NCI-H2196 treated with DMSO at 0.1 percent for 48 hours (cell line): ENCODE data around the gene NFIC.
"Not testable (repeated sequence)": the region's sequence is repeated elsewhere in the genome, so short reads cannot be mapped to it uniquely, and the experiment has no call there.

Experiments used
- DNase-seq: peaks from one replicate; lab custom pipeline; 2025; ENCODE audit not compliant: unreplicated experiment; lab: John Stamatoyannopoulos, UW

NFIC gene

DNA sequence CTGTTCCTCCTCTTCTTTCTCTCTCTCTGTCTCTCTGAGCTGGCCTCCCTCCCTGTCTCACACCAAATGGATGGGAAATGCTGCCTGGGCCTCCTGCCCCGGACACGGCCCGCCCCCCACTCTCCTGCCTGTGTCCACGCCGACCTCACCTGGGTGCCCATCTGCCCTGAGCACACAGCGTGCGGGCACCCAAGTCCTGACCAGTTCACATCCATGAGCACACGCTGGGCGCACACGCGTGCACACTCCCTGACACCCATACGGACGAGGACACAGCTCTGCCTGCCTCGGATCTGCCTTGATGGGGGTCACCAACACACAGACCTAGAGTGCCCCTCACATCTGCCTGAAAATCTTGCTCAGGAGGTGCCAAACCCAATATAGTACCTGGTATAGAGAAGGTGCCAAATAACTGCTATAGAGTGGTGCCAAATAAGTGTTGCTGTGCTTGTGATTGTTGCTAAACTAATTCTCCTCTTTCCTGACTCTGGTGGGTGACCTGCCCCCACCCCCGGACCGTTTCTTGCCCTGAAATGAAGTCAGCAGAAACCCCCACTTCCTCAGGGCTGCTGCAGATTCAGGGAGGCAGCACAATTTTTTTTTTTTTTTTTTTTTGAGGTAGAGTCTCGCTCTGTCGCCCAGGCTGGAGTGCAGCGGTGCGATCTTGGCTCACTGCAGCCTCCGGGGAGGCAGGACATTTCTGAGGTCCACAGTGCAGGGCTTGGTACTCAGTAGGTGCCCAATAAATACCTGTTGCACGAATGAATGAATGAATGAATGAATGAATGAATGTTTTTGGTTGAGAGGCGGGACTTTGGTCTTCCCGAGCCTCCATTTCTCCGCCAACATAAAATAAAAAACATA is 4.6 kb downstream of the NFIC start:
- no peak for DNase-seq

DNA sequence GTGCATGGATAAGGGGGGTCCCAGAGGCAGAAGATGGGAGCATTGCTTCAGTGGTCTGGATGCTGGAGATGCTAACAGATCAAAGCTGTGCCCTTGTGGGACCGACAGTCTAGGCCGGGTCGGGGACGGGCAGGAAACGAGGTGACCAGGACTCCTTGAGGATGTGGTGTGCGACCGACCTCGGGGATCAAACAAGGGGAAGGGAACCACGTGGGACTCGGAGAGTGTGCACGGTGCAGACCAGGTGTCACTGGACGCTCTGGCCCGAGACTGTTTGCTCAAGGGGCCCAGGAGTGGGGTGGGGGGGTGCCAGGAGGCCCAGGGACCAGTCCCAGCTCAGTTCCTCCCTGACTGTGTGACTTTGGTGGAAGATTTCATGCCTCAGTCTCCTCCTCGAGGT is 6.0 kb downstream of the NFIC start:
- no peak for DNase-seq

DNA sequence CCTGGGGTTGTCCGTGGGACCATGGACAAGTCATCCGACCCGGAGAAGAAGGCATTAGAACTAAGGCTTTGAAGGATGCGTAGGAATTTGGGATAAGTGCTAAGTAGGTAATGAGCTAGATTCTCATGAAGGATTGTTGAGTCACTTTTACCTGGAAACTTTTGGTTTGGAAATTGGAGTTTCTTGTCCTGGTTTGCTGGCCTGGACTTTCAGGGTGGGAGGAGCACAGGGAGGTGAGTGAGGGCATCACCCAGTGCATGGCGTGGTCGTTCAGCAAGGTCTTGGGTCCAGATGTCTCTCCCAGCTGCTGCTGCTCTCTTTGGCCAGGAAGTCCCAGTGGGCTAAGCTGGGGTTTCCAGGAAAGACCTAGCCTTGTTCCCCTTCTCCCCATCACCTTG is 7.6 kb downstream of the NFIC start:
- no peak for DNase-seq

DNA sequence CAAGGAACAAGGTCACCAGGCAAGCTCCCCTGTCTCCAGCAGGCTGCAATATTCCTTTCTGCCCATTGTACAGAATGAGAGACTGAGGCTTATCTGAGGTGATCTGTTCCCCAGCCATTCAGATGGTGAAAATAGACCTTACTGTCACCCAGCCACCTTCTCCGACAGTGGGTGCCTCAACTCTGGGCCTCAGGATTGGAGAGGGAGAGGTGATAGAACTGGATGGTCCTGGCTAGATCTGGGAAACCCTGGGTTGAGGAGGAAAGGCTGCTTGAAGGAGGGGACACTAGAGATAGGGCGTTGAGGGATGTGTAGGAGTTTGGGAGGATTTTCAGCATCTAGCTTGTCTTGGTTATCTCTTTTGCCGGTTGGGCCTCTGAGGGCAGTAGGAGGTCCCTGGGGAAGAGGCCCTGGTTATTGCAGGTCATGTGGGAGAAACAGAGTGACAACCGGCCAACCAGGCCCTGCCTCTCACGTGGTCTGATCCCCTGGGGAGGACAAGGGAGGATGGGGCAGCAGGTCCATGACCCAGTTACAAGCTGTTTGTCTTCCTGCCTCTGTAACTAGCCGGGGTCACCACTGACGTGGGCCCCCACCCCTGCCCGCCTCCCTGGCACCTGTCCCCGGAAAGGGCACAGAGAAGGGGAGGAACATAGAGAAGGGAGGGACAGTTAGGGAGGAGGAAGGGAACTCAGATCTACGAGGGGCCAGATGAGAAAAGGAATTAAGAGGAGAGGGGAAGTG is 8.2 kb downstream of the NFIC start:
- DNase-seq: peak; percentile 67

DNA sequence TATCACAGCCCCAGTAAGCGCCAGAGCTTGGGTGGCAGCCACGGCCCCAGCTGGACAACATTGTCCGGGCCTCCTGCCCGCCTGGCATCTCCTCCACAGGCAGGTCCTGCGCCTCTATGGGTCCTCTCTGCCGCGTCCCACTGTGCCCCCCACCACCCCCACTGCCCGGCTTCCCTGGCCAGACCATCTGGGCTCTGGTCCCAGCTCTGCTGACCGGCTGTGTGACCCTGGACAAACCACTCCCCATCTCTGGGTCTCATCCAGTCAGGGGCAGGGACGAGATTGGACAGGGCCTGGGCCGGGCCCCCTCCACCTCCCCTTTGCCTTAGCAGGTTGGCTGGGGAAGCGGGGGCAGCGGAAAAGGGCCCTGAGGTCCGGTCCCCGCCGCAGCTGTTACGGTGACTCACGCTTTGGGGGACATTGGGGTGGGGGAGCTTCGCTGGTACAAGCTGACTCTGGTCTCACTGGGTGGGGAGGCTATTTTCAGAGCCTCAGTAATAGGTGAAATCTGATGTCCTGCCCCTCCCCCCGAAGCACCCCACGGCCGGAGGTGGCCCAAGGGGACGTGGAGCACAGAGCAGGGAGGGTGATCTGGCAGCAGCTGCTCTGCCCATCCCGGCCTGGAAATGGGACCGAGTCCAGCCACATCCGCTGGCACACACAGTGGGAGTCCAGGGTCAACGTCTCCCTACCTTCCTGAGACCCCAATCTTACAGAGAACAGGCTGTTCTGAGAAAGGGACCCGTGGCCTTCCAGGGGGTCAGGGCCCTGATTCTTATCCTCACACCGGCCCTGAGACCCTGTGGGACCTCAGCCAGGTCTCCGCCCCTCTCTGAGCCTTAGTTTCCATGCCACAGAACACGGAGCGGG is 9.1 kb downstream of the NFIC start:
- peak; percentile 65 for DNase-seq

DNA sequence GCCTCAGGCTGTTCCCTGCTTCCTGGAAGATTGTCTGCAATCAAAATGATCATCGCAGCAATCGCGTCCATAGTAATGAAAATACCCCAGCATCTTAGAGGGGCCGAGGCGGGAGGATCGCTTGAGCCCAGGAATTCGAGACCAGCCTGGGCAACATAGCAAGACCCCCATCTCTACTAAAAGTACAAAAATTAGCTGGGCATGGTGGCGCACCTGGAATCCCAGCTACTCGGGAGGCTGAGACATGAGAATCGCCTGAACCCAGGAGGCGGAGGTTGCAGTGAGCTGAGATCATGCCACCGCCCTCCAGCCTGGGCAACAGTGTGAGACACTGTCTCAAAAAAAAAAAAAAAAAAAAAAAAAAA is 9.7 kb downstream of the NFIC start:
- DNase-seq: not testable (repeated sequence)

DNA sequence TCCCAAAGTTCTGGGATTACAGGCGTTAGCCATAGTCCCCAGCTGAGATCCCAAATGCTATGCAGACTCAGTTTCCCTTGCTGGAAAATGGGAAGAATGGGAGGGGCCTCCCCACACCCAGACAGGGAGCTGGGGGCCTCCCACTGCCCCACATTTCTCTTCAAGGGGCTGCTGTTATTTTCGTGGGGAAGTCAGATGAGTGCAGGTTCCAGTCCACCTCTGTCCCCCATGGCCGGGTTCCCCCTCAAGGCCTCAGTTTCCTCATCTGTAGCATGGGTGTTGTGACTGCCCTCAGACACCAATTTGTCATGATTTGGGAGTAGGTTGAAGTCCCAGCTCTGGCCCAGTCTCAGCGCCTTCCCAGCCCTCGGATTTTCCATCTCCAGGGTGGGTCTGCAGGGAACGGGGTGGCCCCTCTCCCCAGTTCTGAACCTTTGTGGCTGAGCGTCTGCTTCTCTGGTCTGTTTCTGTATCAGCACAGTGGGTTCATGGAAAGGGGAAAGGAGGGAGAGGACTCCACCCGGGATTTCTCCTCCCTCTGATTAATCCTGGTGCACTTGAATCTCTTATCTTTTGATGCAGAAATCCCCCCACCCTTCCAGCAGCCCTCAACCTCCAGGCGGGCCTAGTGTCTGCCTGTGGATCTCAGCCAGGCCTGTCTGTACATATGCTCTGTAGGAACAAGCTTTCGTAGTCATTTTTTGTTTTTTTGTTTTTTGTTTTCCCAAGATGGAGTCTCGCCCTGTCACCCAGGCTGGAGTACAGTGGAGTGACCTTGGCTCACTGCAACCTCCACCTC is 12.2 kb downstream of the NFIC start:
- no peak for DNase-seq

DNA sequence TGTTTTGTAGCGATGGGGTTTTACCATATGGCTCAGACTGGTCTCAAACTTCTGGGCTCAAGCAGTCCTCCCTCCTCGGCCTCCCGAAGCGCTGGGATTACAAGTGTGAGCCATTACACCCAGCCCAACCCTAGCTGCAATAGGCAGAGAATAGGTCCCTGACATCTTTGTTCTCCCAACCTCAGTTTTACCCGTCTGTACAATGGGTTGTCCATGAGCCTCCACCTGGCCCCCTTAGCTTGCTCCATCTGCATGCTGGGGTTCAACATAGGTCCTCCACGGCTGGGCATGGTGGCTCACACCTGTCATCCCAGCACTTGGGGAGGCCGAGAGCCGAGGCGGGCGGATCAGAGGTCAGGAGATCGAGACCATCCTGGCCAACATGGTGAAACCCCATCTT is 14.4 kb downstream of the NFIC start:
- DNase-seq: no peak

DNA sequence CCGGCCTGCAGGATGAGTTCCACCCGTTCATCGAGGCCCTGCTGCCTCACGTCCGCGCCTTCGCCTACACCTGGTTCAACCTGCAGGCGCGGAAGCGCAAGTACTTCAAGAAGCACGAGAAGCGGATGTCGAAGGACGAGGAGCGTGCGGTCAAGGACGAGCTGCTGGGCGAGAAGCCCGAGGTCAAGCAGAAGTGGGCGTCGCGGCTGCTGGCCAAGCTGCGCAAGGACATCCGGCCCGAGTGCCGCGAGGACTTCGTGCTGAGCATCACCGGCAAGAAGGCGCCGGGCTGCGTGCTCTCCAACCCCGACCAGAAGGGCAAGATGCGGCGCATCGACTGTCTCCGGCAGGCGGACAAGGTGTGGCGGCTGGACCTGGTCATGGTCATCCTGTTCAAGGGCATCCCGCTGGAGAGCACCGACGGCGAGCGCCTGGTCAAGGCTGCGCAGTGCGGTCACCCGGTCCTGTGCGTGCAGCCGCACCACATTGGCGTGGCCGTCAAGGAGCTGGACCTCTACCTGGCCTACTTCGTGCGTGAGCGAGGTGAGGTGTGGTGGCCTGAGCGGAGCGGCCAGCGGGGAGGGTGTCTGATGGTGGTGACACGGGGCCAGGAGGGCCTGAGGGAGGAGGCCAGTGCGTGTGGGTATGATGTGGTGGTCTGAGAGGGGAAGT is 15.5 kb downstream of the NFIC start:
- DNase-seq: no peak

DNA sequence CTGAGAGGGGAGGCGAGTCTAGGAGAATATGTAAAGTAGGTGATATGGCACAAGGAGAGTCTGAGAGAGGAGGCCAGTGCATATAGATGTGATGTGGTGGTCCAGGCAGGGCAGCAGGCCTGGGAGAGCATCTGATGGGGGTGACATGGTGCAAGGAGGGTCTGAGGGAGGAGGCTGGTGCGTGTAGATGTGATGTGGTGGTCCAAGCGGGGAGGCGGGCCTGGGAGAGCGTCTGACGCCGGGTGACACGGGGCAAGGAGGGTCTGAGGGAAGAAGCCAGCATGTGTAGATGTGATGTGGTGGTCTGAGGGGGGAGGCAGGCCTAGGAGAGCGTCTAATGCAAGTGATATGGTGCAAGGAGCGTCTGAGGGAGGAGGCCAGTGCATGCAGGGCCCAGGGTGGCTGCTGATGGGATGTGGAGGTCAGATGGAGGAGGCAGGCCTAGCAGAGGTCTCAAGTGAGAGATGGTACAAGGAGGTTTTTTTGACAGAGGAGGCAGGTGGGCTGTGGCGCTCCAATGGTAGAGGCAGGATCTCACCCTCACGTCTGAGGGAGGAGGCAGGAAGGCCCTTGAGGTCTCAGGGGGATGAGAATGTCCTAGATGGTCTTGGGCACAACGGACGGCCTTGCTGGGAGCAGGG is 16.2 kb downstream of the NFIC start:
- DNase-seq: no peak

DNA sequence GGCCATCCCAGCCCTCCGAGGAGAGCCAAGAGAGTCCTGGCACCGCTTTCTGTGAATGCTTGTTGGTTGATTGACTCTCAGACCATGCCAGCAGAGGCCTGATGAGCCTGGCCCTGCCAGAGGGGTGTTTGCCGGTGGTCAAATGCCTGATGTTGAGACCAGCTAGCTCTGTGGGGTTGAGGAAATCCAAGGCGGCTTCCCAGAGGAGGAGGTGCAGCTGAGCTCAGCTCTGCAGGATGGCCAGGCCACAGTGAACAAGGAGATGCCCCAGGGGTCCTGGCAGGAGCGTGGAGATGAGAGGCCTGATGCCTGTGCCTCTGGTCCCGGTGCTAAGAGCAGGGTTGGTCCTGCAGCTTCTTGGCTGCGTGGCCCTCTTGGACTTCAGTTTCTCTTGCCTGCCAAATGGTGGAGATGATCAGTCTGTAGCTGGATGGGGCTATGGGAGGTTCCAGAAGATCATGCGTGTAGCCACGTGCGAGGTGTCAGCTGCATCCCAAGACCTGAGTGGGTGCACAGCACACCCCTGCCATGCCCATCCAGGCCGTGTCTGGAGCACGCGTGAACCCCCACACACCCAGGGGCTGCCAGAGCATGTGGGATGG is 16.8 kb downstream of the NFIC start:
- DNase-seq: no peak

DNA sequence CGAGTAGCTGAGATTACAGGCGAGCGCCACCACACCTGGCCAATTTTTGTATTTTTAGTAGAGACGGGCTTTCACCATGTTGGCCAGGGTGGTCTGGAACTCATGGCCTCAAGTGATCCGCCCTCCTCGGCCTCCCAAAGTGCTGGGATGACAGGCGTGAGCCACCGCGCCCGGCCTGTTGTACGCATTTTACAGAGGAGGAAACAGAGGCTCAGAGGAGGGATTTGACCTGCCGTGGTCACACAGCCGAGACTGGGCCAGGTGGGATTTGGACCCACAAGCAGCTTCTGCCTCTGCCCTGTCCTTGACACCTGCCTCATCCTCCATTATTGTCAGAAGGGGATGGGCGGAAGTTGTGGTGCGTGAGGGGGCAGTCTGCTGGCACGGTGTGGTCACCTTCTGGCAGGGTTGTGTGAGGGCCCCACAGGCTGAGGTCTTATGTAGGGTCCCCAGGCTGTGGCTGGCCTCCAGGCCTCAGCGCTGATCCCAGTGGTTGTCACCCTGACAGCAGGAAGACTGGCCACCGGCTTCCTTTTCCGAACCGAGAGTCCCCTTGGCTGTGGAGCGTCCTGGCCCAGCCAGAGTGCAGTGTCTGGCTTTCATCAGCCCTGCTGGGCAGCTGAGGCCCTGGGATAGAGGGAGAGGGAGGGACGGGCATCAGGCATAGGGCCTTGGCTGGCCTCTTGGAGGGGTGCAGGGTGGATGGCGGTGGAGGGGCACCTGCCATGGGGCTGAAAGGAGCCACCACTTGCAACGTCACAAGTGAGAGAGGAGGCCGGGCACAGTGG is 20.3 kb downstream of the NFIC start:
- no peak for DNase-seq

DNA sequence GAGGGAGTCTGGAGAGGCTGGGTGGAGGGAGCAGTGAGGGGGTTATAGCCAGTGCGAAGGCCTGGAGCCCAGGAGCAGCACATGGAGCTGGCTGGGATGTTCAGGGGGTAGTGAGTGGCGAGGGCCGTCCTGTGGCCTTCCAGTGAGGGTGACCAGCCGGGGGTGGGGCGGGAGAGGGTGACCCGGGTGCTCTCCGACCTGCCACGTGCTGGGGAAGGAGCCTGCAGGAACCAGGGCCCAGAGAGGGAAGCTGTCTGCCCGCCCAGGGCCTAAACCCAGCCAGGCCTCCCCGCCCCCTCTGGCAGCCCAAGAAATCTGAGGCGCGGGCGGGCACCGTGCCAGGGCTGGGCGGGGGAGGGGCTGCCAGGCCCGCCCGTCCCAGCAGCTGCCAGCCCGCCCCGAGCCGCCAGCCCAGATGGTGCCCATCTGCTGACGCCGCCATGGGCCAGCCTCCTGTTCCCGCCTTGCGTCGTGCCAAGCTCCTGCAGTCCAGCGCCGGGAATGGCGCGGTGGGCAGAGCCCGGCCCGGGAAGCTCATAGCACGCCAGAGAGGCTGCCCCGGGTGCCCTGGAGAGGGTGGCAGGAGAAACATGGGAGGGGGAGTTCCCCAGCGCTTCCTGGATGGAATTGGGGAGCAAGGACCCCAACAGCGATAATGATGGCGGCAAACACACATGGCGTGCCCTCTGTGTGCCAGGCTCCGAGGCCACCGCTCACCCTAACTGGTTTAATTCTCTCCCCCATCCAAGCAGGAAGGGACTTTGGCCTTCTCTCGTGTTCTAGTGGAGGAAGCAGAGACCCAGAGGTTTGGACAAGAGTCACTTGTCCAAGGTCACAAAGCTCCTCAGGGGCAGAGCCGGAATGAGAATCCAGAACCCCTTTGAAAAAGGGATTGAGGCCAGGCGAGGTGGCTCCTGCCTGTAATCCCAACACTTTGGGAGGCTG is 21.5 kb downstream of the NFIC start:
- peak; percentile 89 for DNase-seq

DNA sequence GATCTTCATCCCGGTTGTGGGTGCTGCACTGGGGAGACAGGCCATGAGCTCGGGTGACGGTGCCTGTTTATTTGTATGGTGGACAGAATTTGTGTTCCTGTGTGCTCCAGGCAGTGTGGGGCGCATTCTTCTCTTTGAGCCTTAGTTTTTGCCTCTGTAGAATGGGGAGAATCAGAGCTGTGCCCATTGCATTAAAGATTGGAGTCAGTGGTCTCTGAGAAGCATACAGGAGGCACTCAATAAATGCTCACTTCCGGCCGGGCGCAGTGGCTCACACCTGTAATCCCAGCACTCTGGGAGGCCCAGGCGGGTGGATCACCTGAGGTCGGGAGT is 23.0 kb downstream of the NFIC start:
- DNase-seq: no peak

DNA sequence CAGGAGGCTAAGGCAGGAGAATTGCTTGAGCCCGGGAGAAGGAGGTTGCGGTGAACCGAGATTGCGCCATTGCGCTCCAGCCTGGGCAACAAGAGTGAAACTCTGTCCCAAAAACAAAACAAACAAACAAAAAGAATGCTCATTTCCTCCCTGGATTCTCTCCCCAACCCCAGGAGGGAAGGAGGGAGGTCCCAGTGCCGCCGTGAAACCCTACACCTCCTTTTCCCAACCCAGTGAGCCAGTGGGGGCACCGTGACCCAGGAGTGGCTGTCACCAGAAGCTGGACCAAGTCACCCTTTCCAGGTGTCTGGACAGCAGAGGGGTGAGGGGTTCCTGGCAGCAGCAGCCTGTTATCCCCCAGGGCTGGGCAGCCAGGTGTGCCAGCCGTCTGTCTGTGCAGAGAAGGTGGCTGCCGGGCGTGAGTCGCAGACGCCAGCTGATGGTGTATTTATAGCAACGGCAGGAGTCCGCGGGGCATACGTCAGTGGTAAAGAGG is 23.5 kb downstream of the NFIC start:
- DNase-seq: peak; percentile 82

DNA sequence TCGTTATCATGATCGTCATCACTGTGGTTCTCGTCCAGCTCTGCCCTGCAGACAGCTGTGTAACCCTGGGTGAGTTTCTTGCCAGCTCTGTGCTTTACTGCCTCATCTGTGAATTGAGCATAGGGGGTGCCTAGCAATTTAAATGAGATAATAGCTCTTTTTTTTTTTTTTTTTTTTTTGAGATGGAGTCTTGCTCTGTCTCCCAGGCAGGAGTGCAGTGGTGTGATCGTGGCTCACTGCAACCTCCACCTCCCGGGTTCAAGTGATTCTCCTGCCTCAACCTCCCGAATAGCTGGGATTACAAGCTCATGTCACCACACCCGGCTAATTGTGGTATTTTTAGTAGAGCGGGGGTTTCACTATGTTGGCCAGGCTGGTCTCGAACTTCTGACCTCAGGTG is 25.5 kb downstream of the NFIC start:
- DNase-seq: not testable (repeated sequence)

DNA sequence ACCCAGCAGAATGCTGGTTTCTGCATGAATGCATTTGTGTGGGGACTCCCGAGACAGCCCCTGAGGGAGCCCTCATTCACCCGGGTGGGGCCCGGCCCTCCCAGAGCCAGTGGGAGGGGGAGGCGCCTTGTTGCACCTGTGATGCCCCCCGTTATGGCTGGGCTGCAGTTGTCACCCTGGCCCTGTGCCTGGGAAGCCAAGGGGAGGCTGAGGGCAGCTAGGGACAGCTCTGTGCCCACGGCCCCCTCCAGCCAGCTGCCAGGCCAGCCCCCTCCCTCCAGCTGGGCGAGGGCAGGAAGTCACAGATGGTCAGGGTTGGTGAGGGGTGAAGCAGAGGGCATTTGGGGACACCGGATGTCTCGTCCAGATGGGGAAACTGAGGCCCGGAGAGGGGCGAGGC is 26.1 kb downstream of the NFIC start:
- DNase-seq: no peak
